Activated CD4-positive, alpha-beta T cell treated with anti-CD3 and anti-CD28 coated beads for 1 hour (primary cell): ENCODE results near the gene KIAA0232.
"Not testable (repeated sequence)": the region's sequence is repeated elsewhere in the genome, so short reads cannot be mapped to it uniquely, and the experiment has no call there.

Experiments
- DNase-seq: peaks from one replicate; pipeline ENCODE4 v3.0.0-alpha.2; 2020

Gene KIAA0232

DNA sequence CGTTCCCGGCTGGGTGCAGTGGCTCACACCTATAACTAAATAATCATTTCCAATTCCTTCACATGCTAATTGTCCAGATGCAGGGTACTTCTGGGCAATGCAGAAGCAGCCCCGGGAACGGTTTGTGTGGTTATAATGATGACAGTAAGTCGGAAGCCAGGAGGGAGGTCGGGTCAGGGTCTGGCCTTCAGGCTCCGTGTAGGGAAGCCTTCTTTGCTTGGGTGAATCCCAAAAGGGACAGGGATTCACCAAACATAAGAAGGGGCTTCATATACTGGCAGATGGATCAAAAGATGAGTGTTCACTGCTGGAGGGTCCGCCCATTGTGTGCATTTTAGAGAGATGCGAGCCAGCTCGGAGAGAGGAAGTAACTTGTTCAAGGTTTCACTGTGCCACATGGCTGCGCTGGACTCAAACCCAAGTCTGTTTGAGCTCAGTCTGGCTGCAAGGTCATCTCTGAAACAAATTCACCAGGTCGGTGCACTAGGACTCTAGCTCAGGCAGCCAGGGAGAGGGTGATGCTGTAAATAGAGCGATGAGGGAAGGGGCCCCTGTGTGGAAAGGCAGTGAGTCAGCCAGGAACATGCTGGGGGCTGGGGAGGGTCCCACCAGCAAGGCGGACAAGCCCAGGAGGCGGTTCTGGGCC lies 4.8 kb upstream of the KIAA0232 start:
- no peak for DNase-seq

DNA sequence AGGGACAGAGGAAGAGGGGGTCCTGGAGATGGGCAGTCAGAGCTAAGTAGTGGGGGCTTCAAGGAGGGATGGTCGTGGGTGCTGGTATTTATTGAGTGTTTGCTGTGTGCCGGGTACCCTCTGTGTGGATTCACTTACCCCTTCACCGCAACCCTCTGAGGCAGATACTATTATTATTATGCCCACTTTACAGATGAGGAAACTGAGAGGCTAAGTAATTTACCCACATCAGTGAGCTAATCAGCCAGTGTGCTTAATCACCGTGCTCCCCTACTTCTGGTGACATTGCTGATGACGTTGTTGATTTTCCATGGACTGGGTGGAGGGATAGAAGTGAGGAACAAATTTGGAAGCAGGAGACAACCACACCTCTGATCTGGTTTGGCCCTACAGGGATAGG lies 4.1 kb upstream of the KIAA0232 start:
- DNase-seq: no peak

DNA sequence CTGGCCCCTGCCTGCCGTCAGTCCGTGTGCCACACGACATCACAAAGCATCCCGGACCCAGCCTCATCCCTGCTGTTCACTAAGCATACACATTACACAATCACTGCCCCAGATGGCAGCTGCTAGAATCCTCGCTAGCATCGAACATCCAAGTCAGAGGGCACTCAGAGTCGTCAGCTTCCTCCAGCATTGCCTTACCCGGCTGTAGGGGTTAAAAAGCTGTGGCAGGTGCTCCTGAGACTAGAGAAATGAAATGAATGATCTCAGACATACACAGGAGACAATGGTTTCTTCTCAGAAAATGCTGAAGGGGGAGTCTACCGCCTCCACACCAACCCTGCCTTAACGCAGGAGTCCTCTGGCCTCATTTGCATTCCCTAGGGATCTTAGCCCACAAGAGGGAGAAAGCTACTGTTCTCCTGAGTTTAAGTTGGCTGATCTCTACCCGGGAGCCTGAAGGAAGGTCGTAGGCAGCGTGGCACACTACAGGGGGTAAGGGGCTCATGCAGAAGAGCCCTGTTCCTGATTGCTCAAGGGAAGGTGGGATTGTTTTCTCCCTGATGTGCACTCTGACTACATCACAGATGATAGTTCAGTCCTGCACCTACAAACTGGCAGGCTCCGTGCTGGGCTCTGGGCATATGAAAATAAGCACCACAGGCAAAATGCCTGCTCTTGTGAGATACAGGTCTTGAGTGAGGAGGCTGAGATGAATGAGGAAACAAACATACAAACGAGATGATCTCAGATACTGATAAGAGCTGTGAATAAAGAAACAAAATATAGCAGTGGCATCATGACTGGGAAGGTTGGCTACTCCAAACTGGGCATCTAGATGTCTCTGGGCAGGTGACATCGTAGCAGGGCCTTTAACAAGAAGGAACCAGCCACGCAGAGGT lies 2.6 kb upstream of the KIAA0232 start:
- no peak for DNase-seq

DNA sequence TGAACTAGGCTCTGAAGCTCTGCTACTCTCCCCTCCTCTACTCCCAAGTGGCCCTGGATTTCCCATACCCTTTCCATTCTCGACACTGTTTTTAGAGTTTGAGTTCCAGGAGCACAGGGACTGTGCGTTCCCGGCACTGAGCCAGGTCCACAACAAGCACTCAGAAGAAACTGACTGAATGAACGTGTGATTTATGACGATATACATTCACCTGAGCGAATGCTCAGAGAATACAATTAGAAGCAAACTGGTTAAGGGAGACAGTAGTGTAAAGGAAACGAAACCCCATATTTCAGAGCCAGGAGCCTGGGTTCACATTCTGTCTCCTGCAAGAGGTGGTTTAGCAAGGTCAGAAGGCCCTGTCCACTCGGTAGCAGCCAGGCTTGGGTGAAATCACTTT lies 1.4 kb upstream of the KIAA0232 start:
- no peak for DNase-seq

DNA sequence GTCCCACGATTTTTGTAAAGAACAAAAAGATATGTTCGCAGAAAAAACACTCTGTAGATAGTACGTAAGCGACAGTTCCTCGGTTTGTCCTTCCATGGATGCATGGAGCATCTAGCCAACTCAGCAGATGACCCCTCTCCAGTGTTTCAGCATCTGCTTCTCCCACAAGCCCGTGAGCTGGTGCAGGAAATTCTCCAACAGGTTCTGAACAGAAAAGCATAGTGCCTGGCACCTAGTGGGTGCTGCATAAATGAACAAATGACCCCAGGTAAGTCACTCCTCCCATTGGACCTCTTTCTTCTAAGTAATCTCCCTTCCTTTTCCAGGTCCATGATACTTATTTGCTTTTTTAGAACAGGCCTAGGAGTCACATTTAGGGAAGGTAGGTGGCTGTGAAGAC lies 966 bp upstream of the KIAA0232 start:
- DNase-seq: no peak

DNA sequence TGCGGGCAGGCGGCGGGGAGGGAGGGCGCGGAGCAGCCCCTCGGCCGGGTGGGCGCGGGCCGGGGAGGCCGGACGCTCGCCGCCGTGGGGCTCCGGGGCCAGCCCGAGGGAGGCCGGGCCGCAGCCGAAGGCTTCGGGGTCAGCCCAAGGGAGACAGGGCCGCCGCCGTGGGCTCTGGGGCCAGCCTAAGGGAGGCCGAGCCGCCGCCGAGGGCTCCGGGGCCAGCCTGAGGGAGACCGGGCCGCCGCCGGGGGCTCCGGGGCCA lies 251 bp downstream of the KIAA0232 start:
- peak; percentile 11 for DNase-seq

DNA sequence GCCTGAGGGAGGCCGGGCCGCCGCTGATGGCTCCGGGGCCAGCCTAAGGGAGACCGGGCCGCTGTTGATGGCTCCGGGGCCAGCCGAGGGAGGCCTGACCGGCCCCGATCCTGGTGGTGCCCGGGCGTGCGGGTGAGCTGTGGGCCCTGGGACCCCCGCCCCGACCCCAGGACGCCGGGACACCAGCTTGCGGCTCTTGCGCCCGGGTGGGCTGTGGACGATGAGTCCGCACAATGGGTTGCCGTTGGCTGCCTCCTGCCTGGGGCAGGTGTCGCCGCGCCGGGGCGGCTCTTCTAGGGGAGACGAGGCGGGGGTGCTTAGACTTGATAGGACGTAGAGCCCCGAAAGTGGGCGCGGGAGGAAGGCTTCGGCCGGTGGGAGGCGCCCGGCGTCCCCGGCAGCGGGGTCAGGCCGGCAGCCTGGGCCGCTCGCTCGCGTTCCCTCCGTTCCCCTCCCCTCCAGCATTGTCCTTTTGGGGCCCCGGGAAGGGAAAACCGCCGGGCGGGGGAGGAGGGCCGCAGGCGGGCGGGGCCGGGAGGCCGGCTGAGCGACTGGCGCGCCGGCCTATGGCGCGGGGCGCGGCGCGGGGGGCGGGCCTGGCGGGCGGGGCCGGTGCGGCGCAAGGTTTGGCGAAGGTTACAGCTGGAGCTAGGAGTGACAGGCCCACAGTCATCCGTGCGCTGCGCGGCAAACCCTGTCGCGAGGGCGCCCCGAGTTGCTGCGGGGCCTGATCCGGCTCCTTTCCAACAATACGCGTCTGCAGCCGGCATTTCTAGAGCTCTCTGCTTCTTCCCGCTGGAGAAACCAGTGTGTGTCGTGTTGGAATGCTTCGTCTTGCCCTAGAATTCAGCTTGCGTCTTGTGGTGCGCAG lies 819 bp downstream of the KIAA0232 start:
- peak; percentile 85 for DNase-seq

DNA sequence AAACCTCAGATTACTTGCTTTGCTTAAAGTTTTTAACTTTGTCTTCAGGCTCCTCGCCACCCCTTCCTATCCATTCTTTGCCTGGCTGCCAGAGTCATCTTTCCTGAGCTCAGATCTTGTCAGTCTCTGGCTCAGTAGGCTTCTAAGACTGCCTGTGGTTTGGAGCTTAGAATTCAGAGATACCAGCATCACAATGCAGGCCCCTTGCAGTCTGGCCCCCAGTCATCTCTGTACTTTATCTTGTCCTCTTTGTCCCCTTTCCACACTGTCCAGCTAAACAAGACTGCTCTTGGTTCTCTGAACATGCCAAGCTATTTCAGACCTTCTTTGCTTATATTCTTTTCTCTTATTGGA lies 3.0 kb downstream of the KIAA0232 start:
- DNase-seq: no peak

DNA sequence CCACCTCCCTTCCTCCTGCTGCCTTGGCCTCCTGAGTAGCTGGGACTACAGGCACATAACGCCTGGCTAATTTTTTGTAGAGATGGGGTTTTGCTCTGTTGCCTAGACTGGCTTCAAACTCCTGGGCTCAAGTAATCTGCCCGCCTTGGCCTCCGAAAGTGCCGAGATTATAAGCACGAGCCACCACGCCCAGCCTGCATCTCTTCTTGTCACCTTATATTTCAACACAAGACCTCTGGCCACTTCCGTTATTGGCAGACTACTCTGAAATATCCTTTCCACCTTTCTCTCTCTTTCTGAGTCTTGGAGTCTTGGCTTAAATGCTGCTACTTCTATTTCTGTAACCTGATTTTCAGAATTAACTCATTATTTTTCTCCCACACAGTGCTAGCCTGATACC lies 5.6 kb downstream of the KIAA0232 start:
- DNase-seq: no peak

DNA sequence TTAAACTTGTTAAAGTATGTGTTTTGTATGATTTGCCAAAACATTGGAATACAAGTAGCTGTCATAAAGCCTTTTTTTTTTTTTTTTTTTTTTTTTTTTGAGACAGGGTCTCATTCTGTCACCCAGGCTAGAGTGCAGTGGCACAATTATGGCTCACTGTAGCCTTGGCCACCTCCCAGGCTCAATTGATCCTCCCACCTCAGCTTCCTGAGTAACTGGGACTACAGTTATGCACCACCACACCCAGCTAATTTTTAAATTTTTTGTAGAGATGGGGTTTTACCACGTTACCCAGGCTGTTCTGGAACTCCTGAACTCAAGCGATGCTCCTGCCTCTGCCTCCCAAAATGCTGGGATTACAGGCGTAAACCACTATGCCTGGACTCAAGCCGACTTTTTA lies 8.7 kb downstream of the KIAA0232 start:
- not testable (repeated sequence) for DNase-seq

DNA sequence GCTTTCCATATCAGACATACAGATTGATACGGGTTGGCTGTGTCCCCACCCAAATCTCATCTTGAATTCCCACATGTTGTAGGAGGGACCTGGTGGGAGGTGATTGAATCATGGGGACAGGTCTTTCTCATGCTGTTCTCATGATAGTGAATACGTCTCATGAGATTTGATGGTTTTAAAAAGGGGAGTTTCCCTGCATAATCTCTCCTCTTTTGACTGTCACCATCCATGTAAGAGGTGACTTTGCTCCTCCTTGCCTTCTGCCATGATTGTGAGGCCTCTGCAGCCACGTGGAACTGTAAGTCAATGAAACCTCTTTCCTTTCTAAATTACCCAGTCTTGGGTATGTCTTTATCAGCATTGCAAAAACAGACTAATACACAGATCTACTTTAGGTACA lies 9.3 kb downstream of the KIAA0232 start:
- DNase-seq: not testable (repeated sequence)

DNA sequence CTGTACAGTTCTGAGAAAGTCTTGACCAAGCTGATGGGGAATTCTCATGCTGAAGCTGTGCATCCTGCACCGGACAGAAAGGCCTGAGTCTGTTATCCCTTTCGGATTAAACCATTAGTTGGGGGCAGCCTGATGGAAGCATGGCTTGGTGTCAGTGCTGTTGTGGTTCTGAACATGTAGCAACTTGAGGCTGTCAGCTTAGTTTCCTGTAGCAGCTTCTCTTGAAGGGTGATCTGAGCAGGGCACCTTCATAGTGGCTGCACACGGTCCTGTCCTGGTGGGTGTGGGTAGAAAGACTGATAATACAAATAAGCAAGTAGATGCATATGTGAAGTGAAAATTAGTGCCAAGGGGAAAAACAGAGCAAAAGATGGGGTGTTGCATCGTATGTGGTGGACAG lies 11.7 kb downstream of the KIAA0232 start:
- no peak for DNase-seq

DNA sequence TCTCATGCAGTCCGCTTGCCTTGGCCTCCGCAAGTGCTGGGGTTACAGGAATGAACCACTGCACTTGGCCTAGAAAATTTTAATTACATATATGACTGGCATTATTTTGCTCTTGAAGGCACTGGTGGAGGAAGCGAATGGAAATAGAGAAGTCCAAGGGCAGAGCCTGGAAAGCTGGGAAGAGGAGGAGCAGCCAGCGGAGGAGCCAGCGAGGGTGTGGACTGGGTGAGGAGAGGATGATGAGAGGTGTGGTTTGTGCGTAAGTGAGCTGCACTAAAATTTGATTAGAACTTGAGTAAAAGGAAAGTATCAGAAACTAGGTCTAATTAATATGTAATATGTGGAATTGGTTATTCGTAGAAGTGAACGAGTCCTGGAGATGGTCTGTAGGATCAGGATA lies 13.3 kb downstream of the KIAA0232 start:
- no peak for DNase-seq

DNA sequence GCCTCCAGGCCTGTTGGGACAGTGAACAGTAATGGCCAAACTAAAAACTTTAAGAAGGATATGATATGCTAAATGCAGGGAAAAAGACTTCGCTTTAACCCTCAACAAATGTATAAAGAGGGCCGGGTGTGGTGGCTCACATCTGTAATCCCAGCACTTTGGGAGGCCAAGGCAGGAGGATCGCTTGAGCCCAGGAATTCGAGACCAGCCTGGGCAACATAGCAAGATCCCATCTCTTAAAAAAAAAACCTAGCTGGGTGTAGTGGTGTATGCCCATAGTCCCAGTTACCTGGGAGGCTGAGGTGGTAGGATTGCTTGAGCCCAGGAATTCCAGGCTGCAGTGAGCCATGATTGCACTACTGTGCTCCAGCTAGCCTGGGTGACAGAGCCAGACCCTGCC lies 14.8 kb downstream of the KIAA0232 start:
- DNase-seq: not testable (repeated sequence)

DNA sequence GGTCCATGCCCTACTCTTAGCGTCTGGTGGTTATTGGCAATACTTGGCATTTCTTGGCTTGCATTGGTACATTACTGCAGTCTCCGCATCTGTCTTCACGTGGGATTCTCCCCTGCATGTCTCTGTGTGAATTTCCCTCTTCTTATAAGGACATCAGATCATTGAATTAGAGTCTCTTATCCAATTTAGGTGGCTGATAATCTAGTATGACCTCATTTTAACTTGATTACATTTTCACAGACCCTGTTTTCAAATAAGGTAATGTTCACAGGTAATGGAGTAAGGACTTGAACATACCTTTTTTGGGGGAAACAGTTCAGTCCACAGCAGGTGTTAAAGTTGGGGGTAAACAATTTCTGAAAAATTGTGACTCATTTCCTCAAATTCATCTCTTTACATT lies 16.6 kb downstream of the KIAA0232 start:
- no peak for DNase-seq

DNA sequence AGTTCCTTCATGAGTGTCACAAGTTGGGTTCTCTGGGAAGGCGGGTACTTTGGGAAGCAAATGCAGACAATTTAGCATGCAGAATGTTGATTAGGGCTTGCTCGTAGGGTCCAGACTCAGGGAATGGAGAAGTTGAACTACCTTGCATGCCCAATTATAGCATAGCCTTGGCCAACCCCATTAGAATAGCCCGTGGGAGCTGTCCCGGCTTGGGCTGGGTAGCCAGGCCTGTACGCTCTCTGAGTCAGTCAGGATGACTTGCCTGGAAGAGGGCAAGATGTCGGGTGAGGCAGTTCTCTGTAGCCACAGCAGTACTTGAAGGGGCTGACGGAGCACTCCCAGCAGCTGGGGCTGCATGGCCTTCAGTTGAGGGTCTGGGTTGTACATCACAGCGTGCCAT lies 19.5 kb downstream of the KIAA0232 start:
- DNase-seq: no peak

DNA sequence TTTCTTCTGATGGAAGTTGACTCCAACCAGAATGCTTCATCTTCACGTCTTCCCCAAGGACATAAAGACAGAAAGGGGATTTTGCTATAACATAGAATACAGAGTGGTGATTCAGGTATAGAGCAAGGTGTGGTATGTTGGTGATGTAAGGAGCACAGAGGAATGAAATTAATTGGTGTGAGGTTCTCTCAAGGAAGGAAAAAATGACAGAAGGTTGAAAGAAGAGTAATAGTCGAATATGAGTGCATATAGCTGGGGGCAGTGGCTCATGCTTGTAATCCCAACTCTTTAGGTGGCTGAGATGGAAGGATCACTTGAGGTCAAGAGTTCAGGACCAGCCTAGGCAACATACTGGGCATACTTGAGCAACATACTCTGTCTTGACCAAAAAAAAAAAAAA lies 20.1 kb downstream of the KIAA0232 start:
- DNase-seq: no peak

DNA sequence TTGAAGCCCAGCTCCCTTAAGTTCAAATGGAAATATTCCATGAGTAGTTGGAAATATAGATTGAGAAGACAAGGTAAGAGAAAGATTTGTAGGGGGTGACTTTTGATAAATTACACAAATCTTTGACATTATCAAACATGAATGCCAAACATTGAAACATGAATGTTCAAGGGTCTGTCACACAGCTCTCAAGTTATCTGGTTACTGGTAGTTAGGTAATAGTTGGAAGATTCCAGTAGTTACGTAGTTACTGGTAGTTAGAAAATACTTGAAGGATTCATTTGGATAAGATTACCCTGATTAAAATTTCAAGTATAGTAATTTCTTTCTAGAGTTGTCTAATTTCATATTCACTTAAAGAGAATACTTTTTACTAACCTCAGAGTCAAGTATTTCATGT lies 20.7 kb downstream of the KIAA0232 start:
- DNase-seq: no peak

DNA sequence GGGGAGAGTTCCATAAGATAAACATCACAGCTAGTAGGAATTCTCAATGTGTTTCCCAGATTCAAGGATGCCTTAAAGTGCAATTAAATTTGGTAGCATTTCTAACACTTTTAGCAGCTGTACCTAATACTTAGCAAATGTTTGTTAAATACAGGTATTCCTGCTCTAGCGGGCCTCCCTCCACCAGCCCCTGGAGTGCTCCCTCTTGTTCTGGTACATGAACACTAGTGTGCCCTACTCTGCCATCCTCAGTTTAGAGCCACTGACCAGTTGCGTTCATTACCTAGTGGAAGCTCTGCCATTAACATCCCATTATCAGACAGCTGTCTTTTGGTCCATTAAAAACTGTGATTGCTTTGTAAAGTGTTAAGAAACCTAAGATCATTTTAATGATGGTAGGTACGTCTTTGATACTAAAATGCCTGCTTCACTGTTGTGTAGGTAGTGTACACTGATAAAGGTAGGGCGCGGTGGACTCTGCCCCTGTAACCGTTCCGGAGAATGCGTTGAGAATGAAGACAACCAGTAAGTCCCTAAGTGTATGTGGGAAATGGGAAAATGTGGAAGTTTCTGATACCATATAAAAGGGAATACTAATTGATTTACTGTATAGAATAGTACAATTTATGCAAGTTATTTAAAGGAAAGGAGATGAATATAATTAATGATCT lies 21.7 kb downstream of the KIAA0232 start:
- no peak for DNase-seq

DNA sequence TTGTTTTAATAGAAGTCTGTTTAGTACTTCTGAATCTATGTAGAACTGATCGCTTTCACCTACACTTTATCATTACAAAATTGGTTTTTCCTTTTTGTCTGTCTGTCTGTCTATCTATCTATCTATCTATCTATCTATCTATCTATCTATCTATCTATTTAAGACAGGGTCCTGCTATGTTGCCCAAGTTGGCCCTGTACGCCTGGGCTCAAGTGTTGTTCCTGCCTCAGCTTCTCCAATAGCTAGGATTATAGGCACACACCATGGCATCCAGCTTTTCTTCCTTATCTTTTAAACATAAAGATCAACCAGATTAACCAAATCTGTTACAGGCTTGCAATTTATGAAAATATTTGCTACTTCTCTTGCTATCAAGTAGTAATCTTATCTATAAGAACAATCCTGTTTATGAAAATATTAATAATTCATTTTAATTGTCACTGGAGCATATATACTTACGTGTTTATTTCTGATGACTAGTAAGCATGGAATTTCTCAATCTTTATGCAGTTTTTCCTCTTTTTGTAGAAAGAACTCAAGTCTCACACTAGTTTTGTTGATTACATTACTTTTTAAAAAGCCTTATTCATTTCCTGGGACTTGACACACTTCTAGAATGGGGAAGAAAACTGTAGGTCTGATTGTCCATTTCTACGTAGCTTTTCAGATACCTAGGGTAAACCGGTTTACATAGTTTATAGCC lies 24.5 kb downstream of the KIAA0232 start:
- no peak for DNase-seq

DNA sequence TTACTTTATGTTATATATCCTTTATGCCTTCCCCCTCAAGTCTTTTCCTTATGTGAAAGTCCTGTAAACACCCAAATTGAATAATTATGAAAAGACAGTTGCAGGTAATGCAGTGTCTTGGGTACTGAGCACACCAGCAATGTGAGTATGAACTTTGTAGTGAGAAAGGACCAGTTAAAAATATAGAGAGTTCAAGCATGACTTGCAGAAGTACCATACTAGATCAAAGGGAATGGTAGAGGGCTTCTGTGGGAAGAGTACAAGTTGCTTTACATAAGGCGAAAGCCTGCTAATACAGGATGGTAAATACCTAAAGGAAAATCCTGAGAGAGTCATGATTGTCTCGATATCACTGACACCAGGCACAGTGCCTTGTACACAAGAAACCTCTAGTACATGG lies 25.7 kb downstream of the KIAA0232 start:
- DNase-seq: no peak

DNA sequence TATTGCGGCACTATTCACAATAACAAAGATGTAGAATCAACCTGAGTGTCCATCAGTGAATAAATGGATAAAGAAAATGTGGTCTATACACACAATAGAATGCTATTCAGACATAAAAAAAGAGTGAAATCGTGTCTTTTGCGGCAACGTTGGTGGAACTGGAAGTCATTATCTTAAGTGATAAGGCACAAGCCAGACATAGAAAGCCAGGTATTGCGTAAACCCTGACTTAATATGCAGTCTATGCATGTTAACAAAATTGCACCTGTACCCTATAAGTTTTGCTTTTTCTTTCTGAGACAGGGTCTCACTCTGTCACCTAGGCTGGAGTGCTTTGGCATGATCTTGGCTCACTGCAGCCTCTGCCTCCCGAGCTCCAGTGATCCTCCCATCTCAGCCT lies 28.6 kb downstream of the KIAA0232 start:
- no peak for DNase-seq

DNA sequence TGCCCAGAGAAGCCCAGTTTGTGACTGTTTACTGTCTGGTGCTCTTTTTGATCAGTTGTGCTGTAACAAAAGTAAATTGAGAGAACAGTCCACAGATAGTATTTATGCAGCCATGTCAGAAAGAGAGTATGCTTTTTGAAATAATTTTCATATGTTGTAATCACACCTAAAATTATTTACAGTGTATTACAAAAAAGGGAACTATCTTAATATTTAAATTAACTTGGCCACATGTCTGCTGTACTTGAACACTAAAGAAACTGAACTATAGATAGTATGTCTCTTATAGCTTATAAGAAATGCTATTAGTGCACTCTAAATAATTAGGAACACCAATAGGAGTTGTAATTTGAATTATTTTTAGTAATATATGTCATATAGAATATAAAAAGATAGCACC lies 30.2 kb downstream of the KIAA0232 start:
- DNase-seq: no peak
